Gastroesophageal sphincter (tissue), 3 donors: ENCODE measurements around the gene HOXB2.

Experiments
- CTCF ChIP-seq, 4 experiments: fragments of 200-600 bp in 2 of 4; fragments of 450-650 bp in 2 of 4; sonication (generic) in 1 of 4; IDR thresholded peaks; one replicate each; pipeline ENCODE4 v1.5.1; 2017 to 2019; ENCODE audit warnings: antibody characterized with exemption in 4 of 4, mild to moderate bottlenecking in 2 of 4, moderate library complexity in 2 of 4
- EP300 ChIP-seq: sonication (generic); formaldehyde crosslinking; IDR thresholded peaks from one replicate; pipeline ENCODE4 v1.6.1; 2017; ENCODE audit warnings: antibody characterized with exemption, mild to moderate bottlenecking
- POLR2A ChIP-seq, 2 donors: fragments of 450-650 bp; IDR thresholded peaks; one replicate each; pipeline ENCODE4 v1.6.1; 2017; ENCODE audit warnings: antibody characterized with exemption in 2 of 2, mild to moderate bottlenecking in 2 of 2, moderate library complexity in 1 of 2

DNA sequence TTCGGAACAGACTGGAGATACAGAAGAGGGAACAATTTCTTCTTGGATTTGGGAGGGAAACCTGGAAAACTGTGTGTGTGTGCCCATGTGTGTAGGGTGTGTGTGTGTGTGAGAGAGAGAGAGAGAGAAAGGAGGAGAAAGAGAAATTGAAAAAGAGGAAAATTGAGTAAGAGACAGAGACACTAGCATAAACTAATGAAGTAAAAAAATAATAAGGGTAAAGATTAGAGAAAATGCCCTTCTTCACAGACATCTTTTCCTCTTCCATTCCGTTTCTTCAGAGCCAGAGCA is 13.9 kb upstream of the HOXB2 start:
- TF ChIP-seq EP300, result no peak
- TF ChIP-seq POLR2A (IDR thresholded peaks at IDR 0.05), result no peak
- TF ChIP-seq CTCF (IDR thresholded peaks at IDR 0.05), result no peak
